ENCODE measurements around the gene STC2. TPM values are rescaled to one million over a fixed set of nuclear protein-coding genes. Genes with fewer than 3 reads are reported as not detected.
A peak's percentile ranks its signal among the peaks of the same experiment; 100 is the strongest.

The STC2 gene
- total and polyA plus RNA-seq, 2 of the 8 experiments (the other 6 are each of a cell fraction or from before 2014, with no cell fraction given) = 26.4 to 53.1 TPM

DNA sequence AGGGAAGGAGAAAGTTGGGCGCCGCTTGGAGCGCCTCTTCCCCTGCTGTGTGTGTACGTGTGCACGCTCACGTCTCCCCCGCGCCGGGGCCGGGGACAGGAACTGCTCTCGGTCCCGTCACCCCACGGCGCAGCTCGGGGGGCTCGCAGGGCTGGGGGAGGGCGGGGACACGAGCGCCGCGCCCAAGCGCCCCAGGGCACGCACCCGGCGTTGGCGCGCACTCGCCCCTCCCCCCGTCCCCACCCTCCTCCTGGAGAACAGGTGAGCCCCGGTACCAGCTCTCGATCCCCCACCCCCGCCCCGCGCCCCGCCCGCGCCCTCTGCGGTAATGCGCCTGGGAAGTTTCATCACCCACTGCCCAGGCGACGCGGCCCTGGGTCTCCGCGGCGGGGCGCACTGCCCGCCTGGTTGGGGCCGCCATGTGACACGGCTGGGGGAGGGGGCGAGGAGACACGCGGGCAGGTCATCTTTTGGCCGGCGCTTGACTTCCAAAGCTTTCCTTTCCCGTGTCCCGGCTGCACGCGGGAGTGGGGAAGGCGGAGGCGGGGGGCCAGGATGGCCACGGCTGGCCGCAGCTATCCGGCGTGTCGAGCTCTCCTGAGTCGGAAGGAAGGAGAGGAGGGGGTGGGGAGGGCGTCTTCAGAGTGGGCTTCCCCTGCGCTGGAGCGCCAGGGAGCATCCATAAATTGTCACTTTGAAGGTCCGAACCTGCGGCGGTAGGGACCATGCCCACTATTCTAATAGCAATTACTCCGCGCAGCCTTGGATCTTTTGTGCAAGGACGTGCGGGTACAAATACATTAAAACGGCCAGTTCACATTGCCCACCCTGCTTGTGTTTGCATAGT lies 1.5 kb upstream of the STC2 start (continued):
- TF ChIP-seq TBP (IDR thresholded peaks at IDR 0.05; ENCODE audit: low read depth, low read length) (no peak), CEBPB (IDR thresholded peaks at IDR 0.05; ENCODE audit: low read depth, low read length) (peak; percentile 82), POU5F1 (IDR thresholded peaks at IDR 0.05; ENCODE audit: low read depth, low read length) (no peak), GABPA (IDR thresholded peaks at IDR 0.05; ENCODE audit: borderline replicate concordance, insufficient read depth, low read length) (no peak), CBX5 (IDR thresholded peaks at IDR 0.05; ENCODE audit: low read depth, low read length) (no peak), CREB1 (IDR thresholded peaks at IDR 0.05) (no peak; the same call in 1 of the 2 replicates), SIN3A (conservative IDR thresholded peaks at IDR 0.05 in 1 of 2, IDR thresholded peaks at IDR 0.05 in 1 of 2; ENCODE audit: low read depth in 1 of 2, low read length in 2 of 2) (0 out of 4 replicates have a peak, but pooled peaks of 1 of the 2 experiments have one; percentile 1), GTF2F1 (IDR thresholded peaks at IDR 0.05; ENCODE audit: borderline replicate concordance, low read depth, low read length) (no peak; the same call in 1 of the 2 replicates), JUN (IDR thresholded peaks at IDR 0.05; ENCODE audit: low read depth, low read length) (no peak), EP300 (IDR thresholded peaks at IDR 0.05; ENCODE audit: borderline replicate concordance in 1 of 2, low read depth in 2 of 2, low read length in 2 of 2) (no peak), CHD1 (IDR thresholded peaks at IDR 0.05; ENCODE audit: low read depth, low read length) (no peak), TAF1 (IDR thresholded peaks at IDR 0.05; ENCODE audit: low read depth, low read length) (peak; percentile 32; the same call in 1 of the 2 replicates), PHF8 (conservative IDR thresholded peaks at IDR 0.05; ENCODE audit: low read depth, low read length) (peak; percentile 24; the same call in 1 of the 2 replicates), KDM4A (IDR thresholded peaks at IDR 0.05; ENCODE audit: low read depth, low read length, severe bottlenecking) (no peak), YY1 (IDR thresholded peaks at IDR 0.05; ENCODE audit: low read depth, low read length) (no peak)
- TF ChIP-seq, protein P1, sequence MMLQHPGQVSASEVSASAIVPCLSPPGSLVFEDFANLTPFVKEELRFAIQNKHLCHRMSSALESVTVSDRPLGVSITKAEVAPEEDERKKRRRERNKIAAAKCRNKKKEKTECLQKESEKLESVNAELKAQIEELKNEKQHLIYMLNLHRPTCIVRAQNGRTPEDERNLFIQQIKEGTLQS (IDR thresholded peaks at IDR 0.05; ENCODE audit: insufficient read depth, low read depth, low read length) = peak; percentile 58; the same call in 1 of the 2 replicates
- TF ChIP-seq, protein P2, sequence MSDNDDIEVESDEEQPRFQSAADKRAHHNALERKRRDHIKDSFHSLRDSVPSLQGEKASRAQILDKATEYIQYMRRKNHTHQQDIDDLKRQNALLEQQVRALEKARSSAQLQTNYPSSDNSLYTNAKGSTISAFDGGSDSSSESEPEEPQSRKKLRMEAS (IDR thresholded peaks at IDR 0.05) = peak; percentile 97
